T47D (cell line): Measurements from ENCODE around the gene OGDH.
"Not testable (repeated sequence)": the region's sequence is repeated elsewhere in the genome, so short reads cannot be mapped to it uniquely, and the experiment has no call there.

Experiments
- DNase-seq, 2 experiments: peaks; one replicate each; pipeline versions ENCODE4 v3.0.0 to v3.0.0-alpha.2; 2011 to 2012; ENCODE audit warnings: low read depth in 1 of 2, low spot score in 1 of 2
- JUND ChIP-seq: IDR thresholded peaks from 2 replicates; pipeline ENCODE4 v1.6.1; 2012; ENCODE audit warnings: low read depth
- in situ Hi-C: cut with HindIII; loops from 2 replicates; pipeline ENCODE4 v1.10.0; 2016; ENCODE audit warnings: low sequenced_read_pairs, low pct_unique_long_range_greater_than_20kb

Gene OGDH

GRCh38 chr7:44724276-44724675, 117.8 kb downstream of the OGDH start:
- in situ Hi-C loops = no loop called here

GRCh38 chr7:44726250-44726649, 119.8 kb downstream of the OGDH start:
- in situ Hi-C loops, DNase-seq: not testable (repeated sequence)

More at GRCh38 chr7:44724276-44724675, 117.8 kb downstream of the OGDH start:
- no peak for DNase-seq
- TF ChIP-seq JUND = no peak

- in situ Hi-C loops = no loop called here
- TF ChIP-seq JUND = no peak
- DNase-seq = no peak
Measured at GRCh38 chr7:44727158-44727936, 120.9 kb downstream of the OGDH start.

- DNase-seq = no peak
- in situ Hi-C loops = no loop called here
- no peak for TF ChIP-seq JUND
Measured at GRCh38 chr7:44727937-44728262, 121.5 kb downstream of the OGDH start.

DNA sequence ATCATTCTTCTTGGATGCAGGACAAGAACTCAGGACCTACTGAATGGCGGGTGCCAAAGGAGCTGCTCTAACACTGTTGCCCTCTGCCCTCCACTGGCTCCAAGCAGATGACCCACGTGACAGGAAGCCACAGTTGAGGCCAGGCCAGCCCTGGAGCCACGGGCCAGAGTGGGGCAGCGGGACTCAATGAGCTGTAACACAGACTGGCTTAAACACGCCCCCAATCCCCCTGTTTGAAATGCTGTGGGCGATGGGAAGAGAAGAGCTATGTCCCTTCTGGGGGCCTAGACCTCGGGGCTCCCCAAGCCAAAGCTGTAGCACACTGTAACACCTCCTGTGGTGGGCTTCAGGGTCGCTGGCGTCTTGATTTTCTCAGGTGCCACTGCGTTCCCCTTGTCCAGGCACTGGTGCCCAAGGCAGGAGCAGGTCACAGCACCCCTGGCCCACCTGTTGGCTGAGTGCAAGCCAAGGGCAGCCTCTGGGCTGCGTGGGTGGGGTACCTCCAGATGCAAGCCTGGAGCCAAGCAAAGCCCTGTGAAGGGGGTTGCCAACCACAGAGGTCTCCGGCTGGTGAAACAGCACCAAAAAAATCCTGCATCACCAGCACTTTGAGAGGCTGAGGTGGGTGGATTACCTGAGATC, 123.6 kb downstream of the OGDH start:
- in situ Hi-C loops = no loop called here
- TF ChIP-seq JUND = no peak
- DNase-seq = no peak

- DNase-seq, in situ Hi-C loops: not testable (repeated sequence)
Measured at GRCh38 chr7:44732971-44733370, 126.5 kb downstream of the OGDH start.

DNA sequence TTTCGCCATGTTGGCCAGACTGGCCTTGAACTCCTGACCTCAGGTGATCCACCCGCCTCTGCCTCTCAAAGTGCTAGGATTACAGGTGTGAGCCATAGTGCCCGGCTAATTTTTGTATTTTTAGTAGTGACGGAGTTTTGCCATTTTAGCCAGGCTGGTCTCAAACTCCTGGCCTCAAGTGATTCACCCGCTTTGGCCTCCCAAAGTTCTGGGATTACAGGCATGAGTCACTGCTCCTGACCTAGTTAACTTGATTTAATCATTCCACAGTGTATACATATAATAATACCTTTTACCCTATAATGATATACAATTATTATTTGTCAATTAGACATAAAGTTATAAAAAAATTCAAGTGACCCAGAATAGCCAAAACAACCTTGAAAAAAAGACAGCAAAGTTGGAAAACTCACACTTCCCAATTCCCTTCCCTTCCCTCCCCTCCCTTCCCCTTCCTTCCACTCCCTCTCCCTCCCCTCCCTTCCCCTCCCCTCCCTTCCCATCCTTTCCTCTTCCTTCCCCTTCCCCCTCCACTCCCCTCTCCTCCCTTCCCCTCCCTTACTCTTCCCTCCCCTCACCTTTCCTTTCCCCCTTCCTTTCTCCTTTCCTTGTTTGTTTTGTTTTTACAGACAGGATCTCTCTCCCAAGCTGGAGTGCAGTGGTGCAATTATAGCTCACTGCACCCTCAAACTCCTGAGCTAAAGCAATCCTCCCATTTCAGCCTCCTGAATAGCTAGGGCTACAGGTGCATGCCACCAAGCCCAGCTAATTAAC, 127.5 kb downstream of the OGDH start:
- DNase-seq = no peak
- in situ Hi-C loops = no loop called here

DNA sequence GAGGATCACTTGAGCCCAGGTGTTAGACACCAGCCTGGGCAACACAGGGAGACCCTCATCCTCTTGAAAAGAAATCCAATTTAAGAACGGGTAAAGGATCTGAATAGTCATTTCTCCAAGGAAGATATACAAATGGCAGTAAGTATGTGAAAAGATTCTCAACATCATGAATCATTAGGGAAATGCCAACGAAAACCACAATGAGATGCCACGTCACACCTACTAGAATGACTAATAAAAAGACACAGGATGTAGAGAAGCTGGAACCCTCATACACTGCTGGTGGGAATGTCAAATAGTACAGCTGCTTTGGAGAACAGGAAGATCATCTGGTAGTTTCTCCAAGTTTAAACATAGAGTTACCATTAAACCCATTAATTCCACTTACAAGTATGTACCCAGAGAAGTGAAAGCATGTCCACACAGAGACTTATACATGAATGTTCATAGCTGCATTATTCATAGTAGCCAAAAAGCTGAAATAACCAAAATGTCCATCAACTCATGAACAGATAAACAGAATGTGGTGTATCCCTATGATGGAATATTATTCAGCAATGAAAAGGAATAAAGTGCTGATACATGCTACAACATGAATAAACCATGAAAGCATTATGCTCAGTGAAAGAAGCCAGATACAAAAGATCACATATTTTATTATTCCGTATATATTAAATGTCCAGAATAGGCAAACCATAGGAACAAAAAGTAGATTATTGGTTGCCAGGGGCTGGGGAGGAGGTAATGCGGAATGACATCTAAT, 129.2 kb downstream of the OGDH start:
- DNase-seq = no peak
- in situ Hi-C loops = no loop called here
- no peak for TF ChIP-seq JUND

More for the DNA sequence above, 127.5 kb downstream of the OGDH start:
- no peak for TF ChIP-seq JUND

GRCh38 chr7:44736896-44737295, 130.5 kb downstream of the OGDH start:
- DNase-seq = no peak
- no peak for TF ChIP-seq JUND
- in situ Hi-C loops = no loop called here

DNA sequence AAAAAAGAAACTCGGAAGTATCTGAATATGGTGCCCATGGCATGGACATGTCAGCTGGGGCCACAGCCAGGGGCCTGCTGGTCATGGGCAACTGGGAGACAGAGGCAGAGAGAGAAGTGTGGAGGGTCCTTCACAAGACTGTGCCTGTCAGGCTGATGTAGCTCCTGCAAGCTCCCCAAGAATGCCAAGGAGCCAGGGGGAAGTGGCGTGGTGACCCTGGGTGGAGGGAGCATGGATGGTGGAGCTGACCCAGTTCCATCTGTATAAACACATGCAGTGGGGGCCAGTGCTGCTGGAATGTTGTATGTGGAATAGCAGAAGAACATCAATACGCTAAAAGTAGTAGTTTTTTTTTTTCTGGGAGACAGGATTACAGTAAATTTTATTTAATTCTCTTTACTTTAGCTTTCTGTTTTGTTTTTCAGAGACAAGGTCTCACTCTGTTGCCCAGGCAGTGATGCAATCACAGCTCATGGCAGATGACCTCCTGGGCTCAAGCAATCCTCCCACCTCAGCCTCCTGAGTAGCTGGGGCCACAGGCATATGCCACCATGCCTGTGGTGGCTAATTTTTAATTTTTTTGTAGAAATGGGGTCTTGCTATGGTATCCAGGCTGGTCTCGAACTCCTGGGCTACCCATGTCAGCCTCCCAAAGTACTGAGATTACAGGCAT, 131.8 kb downstream of the OGDH start:
- DNase-seq = no peak
- no peak for TF ChIP-seq JUND
- in situ Hi-C loops = no loop called here

DNA sequence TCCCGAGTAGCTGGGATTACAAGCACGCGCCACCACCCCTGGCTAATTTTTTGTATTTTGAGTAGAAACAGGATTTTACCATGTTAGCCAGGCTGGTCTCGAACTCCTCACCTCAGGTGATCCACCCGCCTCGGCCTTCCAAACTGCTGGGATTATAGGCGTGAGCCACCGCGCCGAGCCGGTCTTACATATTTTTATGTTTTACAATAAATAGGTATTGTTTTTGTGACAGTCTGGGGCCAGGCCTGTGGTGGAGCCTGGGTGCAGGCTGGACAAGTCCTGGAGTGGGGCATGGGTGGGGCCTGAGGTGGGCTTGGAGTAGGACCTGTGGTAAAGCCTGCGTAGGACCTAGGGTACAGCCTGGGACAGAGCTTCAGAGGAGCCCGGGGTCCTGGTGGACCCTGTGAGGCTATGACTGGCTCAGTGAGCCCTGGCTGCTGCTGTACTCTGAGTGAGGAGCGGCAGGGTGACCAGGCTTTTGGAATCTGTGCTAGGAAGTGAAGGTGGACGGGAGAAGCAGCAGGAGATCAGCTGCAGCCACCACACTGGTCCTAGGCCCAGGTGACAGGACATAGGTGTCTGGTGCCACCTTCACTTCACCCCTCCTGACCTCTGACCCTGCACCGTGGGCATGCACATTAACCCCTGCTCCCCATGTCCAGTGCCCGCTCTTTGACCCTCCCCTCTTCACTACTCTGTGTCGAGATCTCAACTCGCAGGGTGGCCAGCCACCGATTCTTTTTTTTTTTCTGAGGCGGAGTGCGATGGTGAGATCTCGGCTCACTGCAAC, 132.6 kb downstream of the OGDH start:
- no peak for TF ChIP-seq JUND
- no peak for DNase-seq
- in situ Hi-C loops = no loop called here
